ES-I3 (cell line): ENCODE results near the gene PFN4.
A peak's percentile ranks its signal among the peaks of the same experiment; 100 is the strongest.
"Not testable (repeated sequence)": the region's sequence is repeated elsewhere in the genome, so short reads cannot be mapped to it uniquely, and the experiment has no call there.

Source experiments
- H3K36me3 ChIP-seq: 2 replicates; pipeline ENCODE4 v1.6.1; 2013; ENCODE audit warnings: mild to moderate bottlenecking, low read length, control low read depth, moderate library complexity; ENCODE audit not compliant: insufficient read depth
- H3K4me1 ChIP-seq: 2 replicates; pipeline ENCODE4 v1.6.1; 2013; ENCODE audit warnings: mild to moderate bottlenecking, control low read depth, low read length; ENCODE audit not compliant: insufficient read depth
- H3K9ac ChIP-seq: 2 replicates; pipeline ENCODE4 v1.6.1; 2013; ENCODE audit warnings: low read depth, mild to moderate bottlenecking, low read length, moderate library complexity
- H3K9me3 ChIP-seq: 2 replicates; pipeline ENCODE4 v1.6.1; 2013; ENCODE audit warnings: mild to moderate bottlenecking, low read length, moderate library complexity; ENCODE audit not compliant: control insufficient read depth, insufficient read depth

PFN4 gene

DNA sequence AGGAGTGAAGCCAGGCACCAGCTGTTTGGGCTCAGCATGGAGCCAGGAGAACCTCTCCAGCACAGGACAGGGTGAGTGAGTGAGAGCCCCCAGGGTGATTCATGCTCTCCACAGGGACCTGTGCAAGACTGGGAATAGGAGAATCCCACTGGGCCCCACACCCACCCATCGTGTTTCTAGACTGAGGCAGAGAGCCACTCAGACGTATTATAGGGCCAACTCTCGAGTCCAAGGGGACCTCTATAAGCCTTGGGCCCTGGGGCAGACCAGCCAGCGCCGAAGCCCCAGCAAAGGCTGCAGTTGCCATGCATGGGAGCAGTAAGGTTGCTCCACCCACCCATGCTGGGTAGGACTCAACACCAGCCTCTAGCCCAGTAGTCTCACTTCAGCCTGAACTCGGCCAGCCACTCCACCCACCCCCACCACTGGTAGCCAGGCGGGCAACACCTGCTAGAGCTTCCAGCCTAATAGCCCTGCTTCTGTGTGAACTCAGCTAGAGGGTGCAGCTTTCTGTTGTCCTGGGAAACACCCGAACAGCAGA is 19.0 kb downstream of the PFN4 start:
- no peaks in the 10 kb centered on the region for H3K36me3 ChIP-seq
- no peaks in the 10 kb centered on the region; the same call in 1 of the 2 replicates for H3K9me3 ChIP-seq
- H3K4me1 ChIP-seq: no peaks in the 10 kb centered on the region
- H3K9ac ChIP-seq: no peak overlapping the region

DNA sequence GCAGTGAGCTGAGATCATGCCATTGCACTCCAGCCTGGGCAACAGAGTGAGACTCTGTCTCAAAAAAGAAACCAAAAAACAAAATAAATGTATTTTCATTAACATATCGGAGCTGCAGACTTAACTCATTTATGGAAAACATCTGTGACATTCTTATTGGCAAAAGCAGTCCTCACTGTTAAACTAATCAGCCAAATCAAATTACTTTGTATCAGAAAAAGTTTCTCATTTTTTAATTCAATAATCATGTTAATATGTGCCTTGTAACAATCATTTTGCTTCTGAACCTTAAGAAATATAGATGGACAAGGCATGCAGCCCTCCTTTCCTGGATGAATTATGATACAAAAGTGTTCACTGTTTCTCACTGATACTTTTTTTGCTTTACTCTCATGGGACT is 20.5 kb downstream of the PFN4 start:
- H3K9me3 ChIP-seq: no peaks in the 10 kb centered on the region; the same call in 1 of the 2 replicates

DNA sequence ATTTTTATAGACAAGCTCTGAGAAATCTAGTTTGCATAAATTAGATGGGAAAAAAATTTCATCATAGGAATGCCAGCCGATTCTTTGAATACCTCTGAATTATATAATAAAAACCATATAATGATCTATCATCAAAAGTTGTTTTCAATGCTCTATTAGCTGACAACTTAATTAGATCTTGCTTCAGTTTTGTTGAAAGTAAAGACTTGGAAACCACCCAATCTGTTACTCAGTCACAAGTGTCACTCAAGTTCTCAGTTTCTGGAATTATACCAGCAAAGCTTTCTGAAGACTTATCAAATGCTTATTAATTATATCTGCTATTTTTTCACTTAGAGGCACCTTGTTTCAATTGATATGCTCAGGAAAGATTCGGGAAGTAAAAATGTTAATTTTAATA is 21.1 kb downstream of the PFN4 start:
- Histone ChIP-seq H3K9me3 (no peaks in the 10 kb centered on the region; the same call in 1 of the 2 replicates), H3K4me1 (no peaks in the 10 kb centered on the region), H3K36me3 (no peaks in the 10 kb centered on the region), H3K9ac (no peak overlapping the region)

More for the DNA sequence above, 20.5 kb downstream of the PFN4 start:
- Histone ChIP-seq H3K4me1 (no peaks in the 10 kb centered on the region), H3K9ac (no peak overlapping the region), H3K36me3 (no peaks in the 10 kb centered on the region)

DNA sequence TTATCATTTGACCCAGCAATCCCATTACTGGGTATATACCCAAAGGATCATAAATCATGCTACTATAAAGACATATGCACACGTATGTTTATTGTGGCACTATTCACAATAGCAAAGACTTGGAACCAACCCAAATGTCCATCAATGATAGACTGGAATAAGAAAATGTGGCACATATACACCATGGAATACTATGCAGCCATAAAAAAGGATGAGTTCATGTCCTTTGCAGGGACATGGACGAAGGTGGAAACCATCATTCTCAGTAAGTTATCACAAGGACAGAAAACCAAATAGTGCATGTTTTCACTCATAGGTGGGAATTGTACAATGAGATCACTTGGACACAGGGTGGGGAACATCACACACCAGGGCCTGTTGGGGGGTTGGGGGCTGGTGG is 22.4 kb downstream of the PFN4 start:
- not testable (repeated sequence) for H3K36me3 ChIP-seq, H3K4me1 ChIP-seq, H3K9ac ChIP-seq, H3K9me3 ChIP-seq

DNA sequence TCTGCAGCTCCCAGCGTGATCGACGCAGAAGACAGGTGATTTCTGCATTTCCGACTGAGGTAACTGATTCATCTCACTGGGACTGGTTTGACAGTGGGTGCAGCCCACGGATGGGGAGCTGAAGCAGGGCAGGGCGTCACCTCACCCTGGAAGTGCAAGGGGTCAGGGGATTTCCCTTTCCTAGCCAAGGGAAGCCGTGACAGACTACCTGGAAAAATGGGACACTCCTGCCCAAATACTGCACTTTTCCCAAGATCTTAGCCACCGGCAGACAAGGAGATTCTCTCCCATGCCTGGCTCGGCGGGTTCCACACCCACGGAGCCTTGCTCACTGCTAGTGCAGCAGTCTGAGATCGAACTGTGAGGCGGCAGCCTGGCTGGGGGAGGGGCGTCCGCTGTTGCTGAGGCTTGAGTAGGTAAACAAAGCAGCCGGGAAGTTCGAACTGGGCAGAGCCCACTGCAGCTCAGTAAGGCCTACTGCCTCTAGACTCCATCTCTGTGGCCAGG is 27.9 kb downstream of the PFN4 start:
- not testable (repeated sequence) for H3K36me3 ChIP-seq, H3K4me1 ChIP-seq, H3K9me3 ChIP-seq
- H3K9ac ChIP-seq: peak overlapping the region; percentile 20; the same call in 1 of the 2 replicates

DNA sequence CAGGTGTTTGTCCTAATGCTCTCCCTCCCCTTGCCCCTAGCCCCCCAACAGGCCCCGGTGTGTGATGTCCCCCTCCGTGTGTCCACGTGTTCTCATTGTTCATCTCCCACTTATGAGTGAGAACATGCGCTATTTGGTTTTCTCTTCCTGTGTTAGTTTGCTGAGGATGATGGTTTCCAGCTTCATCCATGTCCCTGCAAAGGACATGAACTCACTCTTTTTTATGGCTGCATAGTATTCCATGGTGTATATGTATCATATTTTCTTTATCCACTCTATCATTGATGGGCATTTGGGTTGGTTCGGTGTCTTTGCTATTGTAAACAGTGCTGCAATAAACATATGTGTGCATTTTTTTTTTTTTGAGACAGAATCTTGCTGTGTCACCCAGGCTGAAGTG is 29.9 kb downstream of the PFN4 start:
- H3K36me3 ChIP-seq, H3K9me3 ChIP-seq, H3K9ac ChIP-seq, H3K4me1 ChIP-seq: not testable (repeated sequence)

DNA sequence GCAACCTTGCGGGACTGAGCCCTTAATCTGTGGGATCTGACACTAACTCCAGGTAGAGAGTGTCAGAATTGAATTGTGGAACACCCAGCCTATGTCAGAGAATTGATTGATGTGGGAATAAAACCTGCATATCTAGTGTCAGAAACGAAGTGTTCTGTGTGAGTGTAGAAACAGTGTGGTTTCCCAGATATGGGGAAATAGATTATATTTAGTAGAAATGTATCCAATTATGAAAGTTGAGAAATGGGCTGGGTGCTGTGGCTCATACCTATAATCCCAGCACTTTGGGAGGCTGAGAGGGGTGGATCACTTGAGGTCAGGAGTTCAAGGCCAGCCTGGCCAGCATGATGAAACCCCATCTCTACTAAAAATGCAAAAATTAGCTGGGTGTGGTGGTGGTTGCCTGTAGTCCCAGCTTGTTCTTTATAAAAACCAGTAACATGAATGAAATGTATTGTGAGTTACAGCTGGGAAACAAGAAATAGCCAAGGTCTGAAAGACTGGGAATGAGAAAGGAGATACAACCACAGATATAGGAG is 34.2 kb downstream of the PFN4 start:
- H3K9me3 ChIP-seq: no peaks in the 10 kb centered on the region
- H3K36me3 ChIP-seq: no peaks in the 10 kb centered on the region
- no peak overlapping the region for H3K9ac ChIP-seq
- no peaks in the 10 kb centered on the region for H3K4me1 ChIP-seq

DNA sequence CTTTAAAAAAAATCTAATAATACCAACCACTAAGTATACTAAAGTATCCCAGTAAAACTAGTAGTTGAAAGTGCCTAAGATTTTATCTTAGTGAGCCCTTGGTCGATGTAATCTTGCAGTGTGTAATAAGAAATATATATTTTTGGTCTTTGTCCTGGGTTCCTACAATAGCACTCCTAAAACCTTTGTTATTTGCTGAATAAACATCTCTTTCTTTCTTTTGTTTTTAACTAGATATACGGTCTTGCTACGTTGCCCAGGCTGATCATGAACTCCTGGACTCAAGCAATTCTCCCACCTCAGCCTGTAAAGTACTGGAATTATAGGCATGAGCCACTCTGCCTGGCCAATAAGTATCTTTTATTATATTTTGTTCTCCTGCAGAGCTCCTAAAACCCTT is 36.1 kb downstream of the PFN4 start:
- H3K36me3 ChIP-seq: peaks cover 8% of the 10 kb centered on the region
- no peak overlapping the region for H3K9ac ChIP-seq
- H3K9me3 ChIP-seq: no peaks in the 10 kb centered on the region
- no peaks in the 10 kb centered on the region for H3K4me1 ChIP-seq

DNA sequence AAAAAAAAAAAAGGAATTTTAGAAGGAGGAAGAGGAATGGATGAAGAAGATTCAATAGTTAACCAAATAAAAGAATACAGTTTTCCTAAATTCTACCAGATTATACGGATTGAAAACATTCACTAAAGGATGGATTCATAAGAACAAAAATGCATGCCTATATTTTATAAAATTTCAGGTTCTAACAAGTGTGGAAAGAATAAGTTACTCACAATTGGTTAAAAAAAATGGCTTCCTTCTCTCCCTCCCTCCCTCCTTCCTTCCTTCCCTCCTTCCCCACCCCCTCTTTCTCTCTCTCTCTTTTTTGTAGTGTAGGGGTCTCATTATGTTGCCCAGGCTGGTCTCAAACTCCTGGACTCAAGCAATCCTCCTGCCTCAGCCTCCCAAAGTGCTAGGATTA is 36.9 kb downstream of the PFN4 start:
- Histone ChIP-seq H3K4me1 (no peaks in the 10 kb centered on the region), H3K9ac (no peak overlapping the region), H3K36me3 (peaks cover 8% of the 10 kb centered on the region), H3K9me3 (no peaks in the 10 kb centered on the region)

DNA sequence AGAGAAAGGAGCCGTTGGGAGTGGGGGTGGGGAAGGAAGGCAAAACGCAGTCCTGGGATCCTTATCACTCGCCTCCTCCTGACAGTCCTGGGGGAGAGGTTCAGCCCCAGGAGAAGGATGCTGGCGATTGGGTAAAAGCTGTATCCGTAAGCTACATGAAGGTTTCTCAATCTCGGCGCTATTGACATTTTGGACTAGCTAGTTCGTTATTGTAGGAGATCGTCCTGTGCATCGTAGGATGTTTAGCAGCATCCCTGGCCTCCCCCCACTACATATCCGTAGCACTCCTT is 38.0 kb downstream of the PFN4 start:
- Histone ChIP-seq H3K9ac (peak overlapping the region; percentile 54), H3K9me3 (no peaks in the 10 kb centered on the region), H3K36me3 (peaks cover 8% of the 10 kb centered on the region), H3K4me1 (no peaks in the 10 kb centered on the region)

DNA sequence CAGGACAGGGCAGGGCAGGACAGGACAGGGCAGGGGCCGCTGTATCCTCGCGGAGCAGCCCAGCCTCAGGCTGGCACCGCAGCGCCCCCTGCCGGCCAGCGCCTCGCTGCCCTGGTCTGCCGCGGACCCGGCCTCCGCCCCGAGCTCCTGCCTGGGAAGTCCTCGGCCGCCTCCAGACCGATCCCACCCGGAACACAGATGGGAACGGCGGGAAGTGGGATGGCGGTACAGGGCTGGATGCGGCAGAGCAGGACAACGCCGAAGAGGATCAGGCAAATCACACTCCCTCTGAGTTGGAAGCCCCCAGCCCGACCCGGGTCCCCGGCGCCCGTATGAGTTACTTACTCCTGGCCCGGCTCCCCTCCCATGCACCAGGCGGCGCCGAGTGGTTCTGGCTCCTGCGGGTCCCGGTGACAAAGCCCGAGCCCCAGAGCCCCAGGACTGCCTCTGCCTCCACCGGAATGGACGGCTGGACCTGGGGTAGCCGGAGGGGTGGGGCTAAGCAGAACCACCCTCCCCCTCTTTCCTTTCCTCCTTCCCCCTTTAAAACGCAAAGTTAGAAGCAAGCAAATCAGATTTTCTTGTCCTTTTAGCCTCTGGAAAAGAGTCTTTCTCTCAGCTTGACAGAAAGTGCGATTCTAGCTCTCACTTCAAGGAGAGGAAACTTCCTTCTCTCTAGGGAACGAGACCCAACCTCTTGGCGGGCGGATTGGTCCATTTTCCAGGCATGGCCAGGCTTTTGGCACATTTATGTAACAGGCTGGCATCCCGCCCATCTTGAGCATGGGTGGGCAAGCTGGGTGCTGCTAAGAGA is 38.5 kb downstream of the PFN4 start, which contains the start of gene TP53I3:
Gene TP53I3, minus strand, starts transcription at position 449 of the 814 bp plus-strand sequence. CDS start 508 bp downstream, outside the sequence.
- H3K36me3 ChIP-seq: peaks cover 8% of the 10 kb centered on the region
- H3K9me3 ChIP-seq: no peaks in the 10 kb centered on the region
- H3K9ac ChIP-seq: peak within 1 kb of the TSS; percentile 54
- H3K4me1 ChIP-seq: no peaks in the 10 kb centered on the region

DNA sequence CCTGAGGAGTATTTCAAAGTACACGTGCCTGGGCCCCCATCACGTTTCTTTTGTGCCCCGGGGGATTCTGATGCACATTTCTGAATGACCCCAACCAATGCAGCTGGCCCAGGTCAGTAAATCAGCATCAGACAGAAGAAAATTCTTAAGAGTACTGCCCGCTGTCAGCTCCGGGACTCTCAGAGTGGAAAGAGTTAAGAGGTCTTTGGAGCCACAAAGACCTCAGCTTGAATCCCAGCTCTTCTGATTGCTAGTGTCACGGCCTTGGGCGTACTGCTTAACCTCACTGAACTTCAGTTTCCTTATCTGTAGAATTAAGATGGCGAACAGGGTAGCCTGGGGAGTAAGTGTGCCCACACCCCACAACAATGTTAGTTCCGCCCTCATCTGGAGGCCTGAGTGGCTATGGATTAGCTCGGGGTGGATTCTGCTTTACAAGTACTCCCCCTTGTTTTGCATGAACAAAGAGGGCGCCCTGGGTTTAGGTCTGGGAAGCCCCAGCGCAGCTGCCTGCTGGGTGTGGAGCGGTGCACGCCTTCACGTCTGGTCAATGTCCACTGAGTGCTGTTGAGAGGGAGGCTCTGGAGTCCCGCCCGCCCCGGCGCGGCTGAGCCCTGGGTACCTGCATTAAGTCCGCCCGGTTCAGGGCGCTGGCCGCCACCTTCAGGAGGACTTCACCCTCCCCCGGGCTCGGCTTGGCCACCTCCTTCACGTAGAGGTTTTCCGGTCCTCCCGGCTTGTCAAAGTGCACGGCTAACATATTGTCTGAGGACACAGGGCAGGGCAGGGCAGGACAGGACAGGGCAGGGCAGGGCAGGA is 39.4 kb downstream of the PFN4 start:
- peaks cover 8% of the 10 kb centered on the region for H3K36me3 ChIP-seq
- no peaks in the 10 kb centered on the region for H3K9me3 ChIP-seq
- H3K9ac ChIP-seq: peak overlapping the region; percentile 54
- no peaks in the 10 kb centered on the region for H3K4me1 ChIP-seq

DNA sequence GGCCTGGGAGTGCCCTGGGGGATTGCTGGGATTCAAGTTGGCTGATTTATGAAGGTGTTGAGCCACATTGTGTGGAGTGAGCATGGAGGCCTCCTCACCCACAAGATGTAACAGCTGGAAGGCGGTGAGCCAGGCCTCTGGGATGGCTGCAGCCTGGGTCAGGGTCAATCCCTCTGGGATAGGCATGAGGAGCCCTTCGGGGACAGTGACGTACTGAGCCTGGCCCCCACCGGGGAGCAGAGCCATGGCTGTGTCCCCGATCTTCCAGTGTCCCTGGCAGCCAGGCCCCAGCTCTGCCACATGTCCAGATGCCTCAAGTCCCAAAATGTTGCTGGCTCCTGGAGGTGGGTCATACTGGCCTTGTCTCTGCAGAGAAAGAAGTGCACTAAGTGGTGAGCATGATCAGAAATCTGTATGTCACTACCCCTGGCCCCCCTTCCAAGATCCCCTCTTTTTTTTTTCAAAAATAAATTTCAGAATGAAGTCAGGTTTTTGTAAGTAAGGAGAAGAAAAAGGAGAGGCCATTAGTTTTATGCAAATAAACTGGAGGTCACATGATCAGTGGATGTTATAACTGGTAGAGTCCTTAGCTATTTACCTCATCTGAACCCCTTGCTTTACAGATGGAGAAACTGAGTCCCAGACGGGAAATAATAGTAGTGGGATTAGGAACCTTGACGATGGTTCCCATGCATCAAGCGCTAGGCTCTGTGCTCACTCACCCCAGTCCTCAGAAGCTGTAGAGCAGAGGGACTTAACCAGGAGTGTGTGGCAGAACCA is 40.2 kb downstream of the PFN4 start:
- Histone ChIP-seq H3K4me1 (no peaks in the 10 kb centered on the region), H3K9me3 (no peaks in the 10 kb centered on the region), H3K36me3 (peaks cover 8% of the 10 kb centered on the region), H3K9ac (peak overlapping the region; percentile 54)

DNA sequence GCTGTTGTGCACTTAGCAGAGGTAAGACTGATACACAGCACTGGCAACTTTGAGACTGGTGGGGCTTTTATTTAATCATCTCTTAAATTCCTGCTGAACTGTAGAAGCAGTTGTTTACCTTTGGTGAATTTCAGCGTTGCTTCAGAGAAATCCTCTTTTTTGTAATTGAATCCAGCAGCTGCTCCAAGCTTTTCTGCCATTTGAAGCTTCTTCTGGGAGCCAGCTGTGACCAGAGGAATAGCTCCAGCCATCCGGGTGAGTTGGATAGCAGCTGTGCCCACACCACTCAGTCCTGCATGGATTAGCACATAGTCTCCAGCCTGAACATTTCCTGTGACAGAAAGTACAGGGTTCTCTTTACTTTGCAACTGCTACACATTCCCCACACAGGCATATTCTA is 42.4 kb downstream of the PFN4 start:
- H3K9ac ChIP-seq: no peak overlapping the region
- H3K4me1 ChIP-seq: no peaks in the 10 kb centered on the region
- peaks cover 8% of the 10 kb centered on the region for H3K36me3 ChIP-seq
- H3K9me3 ChIP-seq: no peaks in the 10 kb centered on the region
